Measurements from ENCODE around the gene NOVA1. TPM values are rescaled to one million over a fixed set of nuclear protein-coding genes. Genes with fewer than 3 reads are reported as not detected.

NOVA1 gene
- polyA plus RNA-seq, 1 donor from 2014 or later = 121 TPM

- no peaks in the 10 kb centered on the region for H3F3A ChIP-seq (ENCODE audit: insufficient read depth, low read length, poor library complexity, severe bottlenecking)
- peak overlapping the region; percentile 96 for H3K9ac ChIP-seq (ENCODE audit: low read length)
- no peaks in the 10 kb centered on the region for H3K36me3 ChIP-seq (ENCODE audit: insufficient read depth, low read length)
- H3K27me3 ChIP-seq (ENCODE audit: insufficient read depth, low read depth, low read length) = no peaks in the 10 kb centered on the region
- H3K9me2 ChIP-seq (ENCODE audit: insufficient read depth, low read length) = no peaks in the 10 kb centered on the region
- peaks cover 53% of the 10 kb centered on the region for H3K79me2 ChIP-seq (replicated peaks; ENCODE audit: insufficient read depth, low read length)
- H4K20me1 ChIP-seq (ENCODE audit: insufficient read depth) = no peaks in the 10 kb centered on the region
- H3K4me2 ChIP-seq (ENCODE audit: low read length) = peak overlapping the region; percentile 88
- no peaks in the 10 kb centered on the region for H3K9me3 ChIP-seq (ENCODE audit: low read length)
- peak overlapping the region; percentile 84 for H3K4me3 ChIP-seq (ENCODE audit: low read length)
- H3K27ac ChIP-seq (ENCODE audit: low read length) = peak overlapping the region; percentile 99
- TF ChIP-seq POLR2AphosphoS5 (IDR thresholded peaks at IDR 0.05) (no peak), REST (IDR thresholded peaks at IDR 0.05; ENCODE audit: borderline replicate concordance) (peak; percentile 83), EZH2 (IDR thresholded peaks at IDR 0.05; ENCODE audit: borderline replicate concordance, insufficient read depth, low read length, poor library complexity, severe bottlenecking) (no peak), SMC3 (conservative IDR thresholded peaks at IDR 0.05; ENCODE audit: poor library complexity) (peak; percentile 49), TAF1 (IDR thresholded peaks at IDR 0.05; ENCODE audit: low read depth) (peak; percentile 72), EP300 (conservative IDR thresholded peaks at IDR 0.05; ENCODE audit: poor library complexity, severe bottlenecking) (peak; percentile 23), CTCF (IDR thresholded peaks at IDR 0.05; ENCODE audit: poor library complexity, severe bottlenecking) (no peak), MXI1 (conservative IDR thresholded peaks at IDR 0.05; ENCODE audit: poor library complexity, severe bottlenecking) (peak; percentile 32), RAD21 (conservative IDR thresholded peaks at IDR 0.05) (peak; percentile 50)
- H2AFZ ChIP-seq (ENCODE audit: low read depth, low read length) = peak overlapping the region; percentile 74
Observed at GRCh38 chr14:26596543-26597061, 1.2 kb downstream of the NOVA1 start.

GRCh38 chr14:26595926-26596542, 1.8 kb downstream of the NOVA1 start:
- no peaks in the 10 kb centered on the region for H3K9me2 ChIP-seq (ENCODE audit: insufficient read depth, low read length)
- H3K4me3 ChIP-seq (ENCODE audit: low read length) = peak overlapping the region; percentile 84
- H3K79me2 ChIP-seq (replicated peaks; ENCODE audit: insufficient read depth, low read length) = peaks cover 58% of the 10 kb centered on the region
- H4K20me1 ChIP-seq (ENCODE audit: insufficient read depth) = no peaks in the 10 kb centered on the region
- H3K27me3 ChIP-seq (ENCODE audit: insufficient read depth, low read depth, low read length) = no peaks in the 10 kb centered on the region
- H3K27ac ChIP-seq (ENCODE audit: low read length) = peak overlapping the region; percentile 99
- no peaks in the 10 kb centered on the region for H3K36me3 ChIP-seq (ENCODE audit: insufficient read depth, low read length)
- H3K9ac ChIP-seq (ENCODE audit: low read length) = peak overlapping the region; percentile 96
- H2AFZ ChIP-seq (ENCODE audit: low read depth, low read length) = peak overlapping the region; percentile 74
- H3K4me2 ChIP-seq (ENCODE audit: low read length) = peak overlapping the region; percentile 88
- TF ChIP-seq EZH2 (IDR thresholded peaks at IDR 0.05; ENCODE audit: borderline replicate concordance, insufficient read depth, low read length, poor library complexity, severe bottlenecking) (no peak), CTCF (IDR thresholded peaks at IDR 0.05; ENCODE audit: poor library complexity, severe bottlenecking) (no peak), SMC3 (conservative IDR thresholded peaks at IDR 0.05; ENCODE audit: poor library complexity) (no peak), RAD21 (conservative IDR thresholded peaks at IDR 0.05) (no peak), TAF1 (IDR thresholded peaks at IDR 0.05; ENCODE audit: low read depth) (no peak), EP300 (conservative IDR thresholded peaks at IDR 0.05; ENCODE audit: poor library complexity, severe bottlenecking) (no peak), MXI1 (conservative IDR thresholded peaks at IDR 0.05; ENCODE audit: poor library complexity, severe bottlenecking) (no peak), POLR2AphosphoS5 (IDR thresholded peaks at IDR 0.05) (no peak), REST (IDR thresholded peaks at IDR 0.05; ENCODE audit: borderline replicate concordance) (no peak)
- H3F3A ChIP-seq (ENCODE audit: insufficient read depth, low read length, poor library complexity, severe bottlenecking) = no peaks in the 10 kb centered on the region
- no peaks in the 10 kb centered on the region for H3K9me3 ChIP-seq (ENCODE audit: low read length)

All from neural cell (in vitro differentiated cells).